ENCODE data around the gene SPIN1.
A peak's percentile ranks its signal among the peaks of the same experiment; 100 is the strongest.
"Not testable (repeated sequence)": the region's sequence is repeated elsewhere in the genome, so short reads cannot be mapped to it uniquely, and the experiment has no call there.

The SPIN1 gene

GRCh38 chr9:88373045-88373444 is 15.2 kb upstream of the SPIN1 start:
- 83% methylated on average over 5 of the region's 5 CpGs for WGBS (ENCODE audit: insufficient coverage)
- H3K4me1 ChIP-seq (ENCODE audit: control extremely low read depth in 1 of 4, control insufficient read depth in 4 of 4, insufficient read depth in 4 of 4, low read length in 3 of 4), result peaks cover 0 to 1% (median 0%) of the 10 kb centered on the region in 4 experiments
- peaks cover 0 to 6% (median 0%) of the 10 kb centered on the region in 5 experiments for H3K9me3 ChIP-seq (ENCODE audit: control extremely low read depth in 1 of 5, control insufficient read depth in 4 of 5, insufficient read depth in 2 of 5, low read depth in 1 of 5, low read length in 4 of 5)
- H3K27me3 ChIP-seq (replicated peaks in 2 of 5; ENCODE audit: control insufficient read depth in 4 of 5, insufficient read depth in 5 of 5, low read length in 4 of 5), result no peaks in the 10 kb centered on the region
- POLR2A ChIA-PET, result no interaction called here
- H3K27ac ChIP-seq (ENCODE audit: insufficient read depth in 1 of 2, low read depth in 1 of 2, low read length in 2 of 2, poor library complexity in 1 of 2, severe bottlenecking in 2 of 2), result no peak overlapping the region
- H3K36me3 ChIP-seq (ENCODE audit: control insufficient read depth in 4 of 4, insufficient read depth in 4 of 4, low read length in 3 of 4), result no peaks in the 10 kb centered on the region
- CTCF ChIA-PET, result no interaction called here
- no peak overlapping the region for H3K4me3 ChIP-seq (ENCODE audit: control insufficient read depth in 1 of 7, extremely low read depth in 1 of 7, insufficient read depth in 4 of 7, low read depth in 2 of 7, low read length in 6 of 7)
- DNase-seq, result no peak

DNA sequence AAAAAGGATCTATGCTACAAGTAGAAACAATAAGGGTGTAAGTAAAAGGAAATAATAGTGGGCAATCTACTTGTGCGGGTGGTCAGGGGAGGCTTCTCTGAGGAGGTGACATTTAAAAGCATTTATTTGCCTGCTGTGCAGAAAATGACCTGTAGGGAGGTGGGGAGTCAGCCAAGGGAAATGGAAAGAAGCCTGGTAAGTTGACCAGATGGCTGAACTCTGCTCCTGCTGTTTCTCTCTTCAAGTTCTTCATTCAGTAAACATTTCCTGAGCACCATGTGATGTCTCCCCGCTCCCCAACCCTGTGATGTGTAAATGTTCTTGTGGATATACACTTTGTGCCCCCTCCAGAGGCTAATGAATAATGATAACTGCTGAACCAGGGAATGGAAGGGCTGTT is 9.9 kb upstream of the SPIN1 start:
- H3K27ac ChIP-seq (ENCODE audit: insufficient read depth in 1 of 2, low read depth in 1 of 2, low read length in 2 of 2, poor library complexity in 1 of 2, severe bottlenecking in 2 of 2), result no peak overlapping the region
- DNase-seq, result peak in 2 of 3 donors; percentile 37 to 48
- H3K27me3 ChIP-seq (replicated peaks in 2 of 5; ENCODE audit: control insufficient read depth in 4 of 5, insufficient read depth in 5 of 5, low read length in 4 of 5), result no peaks in the 10 kb centered on the region
- H3K4me1 ChIP-seq (ENCODE audit: control extremely low read depth in 1 of 4, control insufficient read depth in 4 of 4, insufficient read depth in 4 of 4, low read length in 3 of 4), result peaks cover 0 to 6% (median 0%) of the 10 kb centered on the region in 4 experiments
- WGBS (ENCODE audit: insufficient coverage), result 88% methylated on average over 1 of the region's 2 CpGs
- H3K9me3 ChIP-seq (ENCODE audit: control extremely low read depth in 1 of 5, control insufficient read depth in 4 of 5, insufficient read depth in 2 of 5, low read depth in 1 of 5, low read length in 4 of 5), result peaks cover 0 to 3% (median 0%) of the 10 kb centered on the region in 5 experiments
- ChIA-PET CTCF (no interaction called here), POLR2A (no interaction called here)
- no peaks in the 10 kb centered on the region for H3K36me3 ChIP-seq (ENCODE audit: control insufficient read depth in 4 of 4, insufficient read depth in 4 of 4, low read length in 3 of 4)
- no peak overlapping the region for H3K4me3 ChIP-seq (ENCODE audit: control insufficient read depth in 1 of 7, extremely low read depth in 1 of 7, insufficient read depth in 4 of 7, low read depth in 2 of 7, low read length in 6 of 7)

- no peak for DNase-seq
- POLR2A ChIA-PET, result no interaction called here
- H3K4me3 ChIP-seq (ENCODE audit: control insufficient read depth in 1 of 7, extremely low read depth in 1 of 7, insufficient read depth in 4 of 7, low read depth in 2 of 7, low read length in 6 of 7), result no peak overlapping the region
- H3K27me3 ChIP-seq (replicated peaks in 2 of 5; ENCODE audit: control insufficient read depth in 4 of 5, insufficient read depth in 5 of 5, low read length in 4 of 5), result no peaks in the 10 kb centered on the region
- no peak overlapping the region for H3K27ac ChIP-seq (ENCODE audit: insufficient read depth in 1 of 2, low read depth in 1 of 2, low read length in 2 of 2, poor library complexity in 1 of 2, severe bottlenecking in 2 of 2)
- H3K36me3 ChIP-seq (ENCODE audit: control insufficient read depth in 4 of 4, insufficient read depth in 4 of 4, low read length in 3 of 4), result no peaks in the 10 kb centered on the region
- 100% methylated on average over 2 of the region's 3 CpGs for WGBS (ENCODE audit: insufficient coverage)
- peaks cover 0 to 3% (median 0%) of the 10 kb centered on the region in 5 experiments for H3K9me3 ChIP-seq (ENCODE audit: control extremely low read depth in 1 of 5, control insufficient read depth in 4 of 5, insufficient read depth in 2 of 5, low read depth in 1 of 5, low read length in 4 of 5)
- peaks cover 0 to 6% (median 0%) of the 10 kb centered on the region in 4 experiments for H3K4me1 ChIP-seq (ENCODE audit: control extremely low read depth in 1 of 4, control insufficient read depth in 4 of 4, insufficient read depth in 4 of 4, low read length in 3 of 4)
- CTCF ChIA-PET, result interaction anchor here (1.1 kb wide), 1 partner anchor 272 kb away, joined by 3 read pairs; no protein-coding TSS in a partner anchor
Measured at GRCh38 chr9:88379352-88379751, 8.9 kb upstream of the SPIN1 start.

DNA sequence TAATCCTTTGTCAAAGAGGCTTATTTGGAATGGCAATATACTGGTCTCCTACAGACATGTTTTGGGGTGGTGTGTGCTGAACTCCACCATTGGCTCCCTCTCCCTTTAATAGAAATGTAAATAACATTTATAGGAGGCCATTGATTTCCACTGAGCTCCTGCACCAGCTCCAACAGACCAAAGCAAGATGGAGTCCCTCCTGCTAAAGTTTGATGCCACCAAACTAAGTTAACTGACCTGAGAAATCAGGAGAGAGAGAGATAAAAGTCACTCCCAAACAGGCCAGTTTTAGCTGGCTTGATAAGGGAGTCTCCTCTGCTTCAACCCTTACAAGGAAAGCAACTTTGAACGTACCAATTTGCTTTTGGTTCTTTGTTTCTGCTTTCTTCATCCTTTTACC is 8.1 kb upstream of the SPIN1 start:
- no peak overlapping the region for H3K4me3 ChIP-seq (ENCODE audit: control insufficient read depth in 1 of 7, extremely low read depth in 1 of 7, insufficient read depth in 4 of 7, low read depth in 2 of 7, low read length in 6 of 7)
- WGBS (ENCODE audit: insufficient coverage), result 100% methylated on average over 1 of the region's 1 CpG
- peaks cover 0 to 3% (median 0%) of the 10 kb centered on the region in 5 experiments for H3K9me3 ChIP-seq (ENCODE audit: control extremely low read depth in 1 of 5, control insufficient read depth in 4 of 5, insufficient read depth in 2 of 5, low read depth in 1 of 5, low read length in 4 of 5)
- no peak overlapping the region for H3K27ac ChIP-seq (ENCODE audit: insufficient read depth in 1 of 2, low read depth in 1 of 2, low read length in 2 of 2, poor library complexity in 1 of 2, severe bottlenecking in 2 of 2)
- H3K36me3 ChIP-seq (ENCODE audit: control insufficient read depth in 4 of 4, insufficient read depth in 4 of 4, low read length in 3 of 4), result no peaks in the 10 kb centered on the region
- no peak for DNase-seq
- ChIA-PET POLR2A (no interaction called here), CTCF (interaction anchor here (1.1 kb wide), 1 partner anchor 273 kb away, joined by 3 read pairs; no protein-coding TSS in a partner anchor)
- H3K27me3 ChIP-seq (replicated peaks in 2 of 5; ENCODE audit: control insufficient read depth in 4 of 5, insufficient read depth in 5 of 5, low read length in 4 of 5), result no peaks in the 10 kb centered on the region
- peaks cover 0 to 6% (median 0%) of the 10 kb centered on the region in 4 experiments for H3K4me1 ChIP-seq (ENCODE audit: control extremely low read depth in 1 of 4, control insufficient read depth in 4 of 4, insufficient read depth in 4 of 4, low read length in 3 of 4)

DNA sequence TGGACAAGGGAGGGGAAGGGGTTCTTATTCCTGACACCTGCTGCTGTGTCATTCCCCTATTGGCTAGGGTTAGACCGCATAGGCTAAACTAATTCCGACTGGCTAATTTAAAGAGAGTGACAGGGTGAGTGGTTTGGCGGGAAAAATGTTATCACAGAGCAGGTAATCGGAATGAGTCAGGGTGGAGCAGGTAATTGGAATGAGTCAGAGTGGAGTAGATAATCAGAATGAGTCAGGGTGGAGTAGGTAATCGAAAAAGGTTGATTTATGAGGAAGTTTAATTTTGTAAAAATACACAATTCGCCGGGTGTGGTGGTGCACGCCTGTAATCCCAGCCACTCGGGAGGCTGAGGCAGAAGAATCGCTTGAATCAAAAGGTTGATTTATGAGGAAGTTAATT is 6.9 kb upstream of the SPIN1 start:
- H3K27ac ChIP-seq (ENCODE audit: insufficient read depth in 1 of 2, low read depth in 1 of 2, low read length in 2 of 2, poor library complexity in 1 of 2, severe bottlenecking in 2 of 2); H3K9me3 ChIP-seq (ENCODE audit: control extremely low read depth in 1 of 5, control insufficient read depth in 4 of 5, insufficient read depth in 2 of 5, low read depth in 1 of 5, low read length in 4 of 5); DNase-seq; CTCF ChIA-PET; H3K4me1 ChIP-seq (ENCODE audit: control extremely low read depth in 1 of 4, control insufficient read depth in 4 of 4, insufficient read depth in 4 of 4, low read length in 3 of 4); H3K4me3 ChIP-seq (ENCODE audit: control insufficient read depth in 1 of 7, extremely low read depth in 1 of 7, insufficient read depth in 4 of 7, low read depth in 2 of 7, low read length in 6 of 7); H3K27me3 ChIP-seq (replicated peaks in 2 of 5; ENCODE audit: control insufficient read depth in 4 of 5, insufficient read depth in 5 of 5, low read length in 4 of 5); H3K36me3 ChIP-seq (ENCODE audit: control insufficient read depth in 4 of 4, insufficient read depth in 4 of 4, low read length in 3 of 4); POLR2A ChIA-PET: not testable (repeated sequence)
- WGBS (ENCODE audit: insufficient coverage), result 96% methylated on average over 8 of the region's 10 CpGs

- WGBS (ENCODE audit: insufficient coverage), result 100% methylated on average over 3 of the region's 3 CpGs
- Histone ChIP-seq H3K4me1 (ENCODE audit: control extremely low read depth in 1 of 4, control insufficient read depth in 4 of 4, insufficient read depth in 4 of 4, low read length in 3 of 4) (peaks cover 0 to 13% (median 9%) of the 10 kb centered on the region in 4 experiments), H3K36me3 (ENCODE audit: control insufficient read depth in 4 of 4, insufficient read depth in 4 of 4, low read length in 3 of 4) (no peaks in the 10 kb centered on the region), H3K27ac (ENCODE audit: insufficient read depth in 1 of 2, low read depth in 1 of 2, low read length in 2 of 2, poor library complexity in 1 of 2, severe bottlenecking in 2 of 2) (no peak overlapping the region), H3K9me3 (ENCODE audit: control extremely low read depth in 1 of 5, control insufficient read depth in 4 of 5, insufficient read depth in 2 of 5, low read depth in 1 of 5, low read length in 4 of 5) (no peaks in the 10 kb centered on the region), H3K27me3 (replicated peaks in 2 of 5; ENCODE audit: control insufficient read depth in 4 of 5, insufficient read depth in 5 of 5, low read length in 4 of 5) (no peaks in the 10 kb centered on the region), H3K4me3 (ENCODE audit: control insufficient read depth in 1 of 7, extremely low read depth in 1 of 7, insufficient read depth in 4 of 7, low read depth in 2 of 7, low read length in 6 of 7) (no peak overlapping the region)
- DNase-seq, result no peak
- POLR2A ChIA-PET, result no interaction called here
- CTCF ChIA-PET, result no interaction called here
Measured at GRCh38 chr9:88383176-88383575, 5.1 kb upstream of the SPIN1 start.

- H3K36me3 ChIP-seq (ENCODE audit: control insufficient read depth in 4 of 4, insufficient read depth in 4 of 4, low read length in 3 of 4); H3K4me3 ChIP-seq (ENCODE audit: control insufficient read depth in 1 of 7, extremely low read depth in 1 of 7, insufficient read depth in 4 of 7, low read depth in 2 of 7, low read length in 6 of 7); H3K27me3 ChIP-seq (replicated peaks in 2 of 5; ENCODE audit: control insufficient read depth in 4 of 5, insufficient read depth in 5 of 5, low read length in 4 of 5); POLR2A ChIA-PET; H3K27ac ChIP-seq (ENCODE audit: insufficient read depth in 1 of 2, low read depth in 1 of 2, low read length in 2 of 2, poor library complexity in 1 of 2, severe bottlenecking in 2 of 2); H3K9me3 ChIP-seq (ENCODE audit: control extremely low read depth in 1 of 5, control insufficient read depth in 4 of 5, insufficient read depth in 2 of 5, low read depth in 1 of 5, low read length in 4 of 5); DNase-seq: not testable (repeated sequence)
- CTCF ChIA-PET, result interaction anchor here (0.6 kb wide), 1 partner anchor 90 kb away, joined by 3 read pairs; no protein-coding TSS in a partner anchor
- 92% methylated on average over 2 of the region's 4 CpGs for WGBS (ENCODE audit: insufficient coverage)
- H3K4me1 ChIP-seq (ENCODE audit: control extremely low read depth in 1 of 4, control insufficient read depth in 4 of 4, insufficient read depth in 4 of 4, low read length in 3 of 4), result peaks cover 9 to 30% (median 24%) of the 10 kb centered on the region in 4 experiments
Measured at GRCh38 chr9:88386137-88386536, 2.1 kb upstream of the SPIN1 start.
